Measurements from ENCODE around the gene PIK3C3. TPM values are rescaled to one million over a fixed set of nuclear protein-coding genes. Genes with fewer than 3 reads are reported as not detected.
"Not testable (repeated sequence)": the region's sequence is repeated elsewhere in the genome, so short reads cannot be mapped to it uniquely, and the experiment has no call there.

Gene PIK3C3
- total RNA-seq, 1 donor from 2014 or later: 61.5 TPM

GRCh38 chr18:42048158-42048557 lies 93.1 kb downstream of the PIK3C3 start:
- no peaks in the 10 kb centered on the region for H3K9me3 Mint-ChIP-seq (ENCODE audit: low read depth)
- no peak for DNase-seq (ENCODE audit: low spot score, unreplicated experiment)
- peaks cover 20% of the 10 kb centered on the region for H3K4me1 Mint-ChIP-seq (ENCODE audit: low read depth)
- no peak overlapping the region for H3K27ac Mint-ChIP-seq
- no peak overlapping the region for H3K4me3 Mint-ChIP-seq (ENCODE audit: low read depth)
- H3K27me3 Mint-ChIP-seq: no peaks in the 10 kb centered on the region
- TF ChIP-seq CTCF (IDR thresholded peaks at IDR 0.05; ENCODE audit: unreplicated experiment): no peak
- H3K36me3 Mint-ChIP-seq (ENCODE audit: insufficient read depth): peaks cover 29% of the 10 kb centered on the region

- Mint-ChIP-seq H3K4me1 (ENCODE audit: low read depth) (peaks cover 27% of the 10 kb centered on the region), H3K36me3 (ENCODE audit: insufficient read depth) (peaks cover 23% of the 10 kb centered on the region)
- DNase-seq (ENCODE audit: low spot score, unreplicated experiment); H3K9me3 Mint-ChIP-seq (ENCODE audit: low read depth); H3K27ac Mint-ChIP-seq; H3K4me3 Mint-ChIP-seq (ENCODE audit: low read depth); H3K27me3 Mint-ChIP-seq: not testable (repeated sequence)
These were observed 94.5 kb downstream of the PIK3C3 start for GRCh38 chr18:42049536-42049935.

GRCh38 chr18:42051411-42051810 lies 96.4 kb downstream of the PIK3C3 start:
- no peaks in the 10 kb centered on the region for H3K27me3 Mint-ChIP-seq
- H3K36me3 Mint-ChIP-seq (ENCODE audit: insufficient read depth): peaks cover 22% of the 10 kb centered on the region
- DNase-seq (ENCODE audit: low spot score, unreplicated experiment): no peak
- H3K4me3 Mint-ChIP-seq (ENCODE audit: low read depth): no peak overlapping the region
- peaks cover 29% of the 10 kb centered on the region for H3K4me1 Mint-ChIP-seq (ENCODE audit: low read depth)
- no peaks in the 10 kb centered on the region for H3K9me3 Mint-ChIP-seq (ENCODE audit: low read depth)
- TF ChIP-seq CTCF (IDR thresholded peaks at IDR 0.05; ENCODE audit: unreplicated experiment): no peak
- no peak overlapping the region for H3K27ac Mint-ChIP-seq

GRCh38 chr18:42052122-42052708 lies 97.2 kb downstream of the PIK3C3 start:
- DNase-seq (ENCODE audit: low spot score, unreplicated experiment): no peak

GRCh38 chr18:42053188-42053781 lies 98.3 kb downstream of the PIK3C3 start:
- Mint-ChIP-seq H3K36me3 (ENCODE audit: insufficient read depth) (peaks cover 24% of the 10 kb centered on the region), H3K4me3 (ENCODE audit: low read depth) (no peak overlapping the region), H3K9me3 (ENCODE audit: low read depth) (no peaks in the 10 kb centered on the region), H3K27ac (no peak overlapping the region), H3K4me1 (ENCODE audit: low read depth) (peaks cover 18% of the 10 kb centered on the region), H3K27me3 (no peaks in the 10 kb centered on the region)
- DNase-seq (ENCODE audit: low spot score, unreplicated experiment): peak; percentile 19
- TF ChIP-seq CTCF (IDR thresholded peaks at IDR 0.05; ENCODE audit: unreplicated experiment): peak; percentile 96

More at GRCh38 chr18:42052122-42052708, 97.2 kb downstream of the PIK3C3 start:
- TF ChIP-seq CTCF (IDR thresholded peaks at IDR 0.05; ENCODE audit: unreplicated experiment): peak; percentile 48
- Mint-ChIP-seq H3K27ac (no peak overlapping the region), H3K27me3 (no peaks in the 10 kb centered on the region), H3K36me3 (ENCODE audit: insufficient read depth) (peaks cover 21% of the 10 kb centered on the region), H3K4me3 (ENCODE audit: low read depth) (no peak overlapping the region), H3K9me3 (ENCODE audit: low read depth) (no peaks in the 10 kb centered on the region), H3K4me1 (ENCODE audit: low read depth) (peaks cover 27% of the 10 kb centered on the region)

GRCh38 chr18:42064109-42064508 lies 109.1 kb downstream of the PIK3C3 start:
- Mint-ChIP-seq H3K27me3 (no peaks in the 10 kb centered on the region), H3K27ac (no peak overlapping the region), H3K4me3 (ENCODE audit: low read depth) (no peak overlapping the region), H3K36me3 (ENCODE audit: insufficient read depth) (peaks cover 12% of the 10 kb centered on the region), H3K4me1 (ENCODE audit: low read depth) (peaks cover 2% of the 10 kb centered on the region), H3K9me3 (ENCODE audit: low read depth) (no peaks in the 10 kb centered on the region)
- TF ChIP-seq CTCF (IDR thresholded peaks at IDR 0.05; ENCODE audit: unreplicated experiment): no peak
- DNase-seq (ENCODE audit: low spot score, unreplicated experiment): no peak
